H1 (cell line): ENCODE results near the gene ARG2.

Experiments used
- ASH2L ChIP-seq: fragments of 200-600, 300-600 bp; sonication (generic); IDR thresholded peaks from one replicate; pipeline ENCODE4 v1.7.1; 2017; ENCODE audit warnings: low read length
- CBX5 ChIP-seq: fragments of 300-800, 300-1000 bp; sonication (generic); IDR thresholded peaks from 2 replicates; pipeline ENCODE4 v1.7.1; 2016; ENCODE audit warnings: antibody characterized with exemption, low read length, low read depth
- CBX8 ChIP-seq: fragments of 300-800, 300-1000 bp; sonication (generic); IDR thresholded peaks from 2 replicates; pipeline ENCODE4 v1.7.1; 2016; ENCODE audit warnings: low read depth, low read length, borderline replicate concordance
- CEBPB ChIP-seq: IDR thresholded peaks from 2 replicates; pipeline ENCODE4 v1.6.1; 2012; ENCODE audit warnings: low read depth, low read length
- CTBP2 ChIP-seq: IDR thresholded peaks from 2 replicates; pipeline ENCODE4 v1.7.0; 2011; ENCODE audit warnings: borderline replicate concordance, mild to moderate bottlenecking, moderate library complexity, mixed read lengths, low read length; ENCODE audit not compliant: insufficient read depth, insufficient read length
- CTCF ChIP-seq, 3 experiments: IDR thresholded peaks; 1 replicate in 2 of 3; 2 replicates in 1 of 3; pipeline versions ENCODE4 v1.5.1 to v1.6.1; 2011; ENCODE audit warnings: low read length in 3 of 3, mild to moderate bottlenecking in 3 of 3, inconsistent platforms in 2 of 3, low read depth in 1 of 3, moderate library complexity in 1 of 3; ENCODE audit not compliant: insufficient read depth in 1 of 3; ENCODE audit errors: control extremely low read depth in 1 of 3
- FOSL1 ChIP-seq: IDR thresholded peaks from 2 replicates; pipeline ENCODE4 v1.6.1; 2011; ENCODE audit warnings: mild to moderate bottlenecking, low read depth, low read length, moderate library complexity; ENCODE audit not compliant: insufficient read depth
- HDAC2 ChIP-seq, 2 experiments: fragments of 300-600 bp in 1 of 2; sonication (generic) in 1 of 2; IDR thresholded peaks; 2 replicates each; pipeline ENCODE4 v1.6.1; 2011 to 2012; ENCODE audit warnings: low read depth in 2 of 2, low read length in 2 of 2, mild to moderate bottlenecking in 2 of 2, moderate library complexity in 2 of 2, borderline replicate concordance in 1 of 2, inconsistent platforms in 1 of 2
- MAX ChIP-seq: IDR thresholded peaks from 2 replicates; pipeline ENCODE4 v1.6.1; 2012; ENCODE audit warnings: inconsistent platforms
- POLR2A ChIP-seq, 2 experiments: IDR thresholded peaks; 1 replicate in 1 of 2; 2 replicates in 1 of 2; pipeline ENCODE4 v1.6.1; 2011; ENCODE audit warnings: low read depth in 2 of 2, low read length in 2 of 2, mild to moderate bottlenecking in 2 of 2; ENCODE audit errors: control extremely low read depth in 1 of 2
- RAD21 ChIP-seq, 2 experiments: IDR thresholded peaks in 1 of 2; conservative IDR thresholded peaks in 1 of 2; 2 replicates each; pipeline ENCODE4 v1.6.1; 2011; ENCODE audit warnings: low read depth in 2 of 2, low read length in 2 of 2, improper control_type of control experiment in 1 of 2, inconsistent platforms in 1 of 2, mild to moderate bottlenecking in 1 of 2, moderate library complexity in 1 of 2
- TAF1 ChIP-seq: IDR thresholded peaks from 2 replicates; pipeline ENCODE4 v1.6.1; 2011; ENCODE audit warnings: mild to moderate bottlenecking, low read depth, low read length
- YY1 ChIP-seq: IDR thresholded peaks from 2 replicates; pipeline ENCODE4 v1.6.1; 2011; ENCODE audit warnings: low read depth, mild to moderate bottlenecking, low read length

- TF ChIP-seq RAD21 (IDR thresholded peaks at IDR 0.05 in 1 of 2, conservative IDR thresholded peaks at IDR 0.05 in 1 of 2; ENCODE audit: low read depth in 2 of 2, low read length in 2 of 2) (no peak), CTCF (IDR thresholded peaks at IDR 0.05; ENCODE audit: control extremely low read depth in 1 of 3, insufficient read depth in 1 of 3, low read depth in 1 of 3, low read length in 3 of 3) (no peak), ASH2L (no peak), CEBPB (no peak), HDAC2 (IDR thresholded peaks at IDR 0.05; ENCODE audit: borderline replicate concordance in 1 of 2, low read depth in 2 of 2, low read length in 2 of 2) (no peak), POLR2A (IDR thresholded peaks at IDR 0.05; ENCODE audit: control extremely low read depth in 1 of 2, low read depth in 2 of 2, low read length in 2 of 2) (no peak), CBX8 (no peak), YY1 (no peak), MAX (no peak), TAF1 (no peak), FOSL1 (no peak), CBX5 (no peak), CTBP2 (no peak)
Measured at GRCh38 chr14:67690011-67690410, 70.3 kb downstream of the ARG2 start.
